SK-N-MC (cell line): ENCODE data around the gene HPGD.
A peak's percentile ranks its signal among the peaks of the same experiment; 100 is the strongest.

Experiments used
- DNase-seq: peaks from one replicate; pipeline ENCODE4 v3.0.0-alpha.2; 2011; ENCODE audit warnings: low read depth, low spot score
- H3K27ac ChIP-seq: fragments of 200-600 bp; sonication (generic); 2 replicates; pipeline ENCODE4 v1.5.1; 2016; ENCODE audit warnings: mixed run types
- H3K36me3 ChIP-seq: fragments of 200-600 bp; sonication (generic); 2 replicates; pipeline ENCODE4 v1.6.1; 2017; ENCODE audit warnings: antibody characterized with exemption, low read length, mixed read lengths; ENCODE audit not compliant: insufficient read depth
- H3K4me3 ChIP-seq: fragments of 200-600 bp; sonication (generic); 2 replicates; pipeline ENCODE4 v1.5.1; 2016
- H3K9ac ChIP-seq: fragments of 200-600 bp; sonication (generic); 2 replicates; pipeline ENCODE4 v1.8.0; 2017; ENCODE audit warnings: mixed run types, mixed read lengths; ENCODE audit not compliant: insufficient read length
- H3K9me3 ChIP-seq: fragments of 200-600 bp; sonication (generic); 2 replicates; pipeline ENCODE4 v1.6.1; 2017; ENCODE audit warnings: low read depth, mild to moderate bottlenecking, antibody characterized with exemption, low read length, moderate library complexity, mixed read lengths
- EZH2 ChIP-seq: fragments of 200-600 bp; sonication (generic); IDR thresholded peaks from one replicate; pipeline ENCODE4 v1.6.1; 2017; ENCODE audit warnings: antibody characterized with exemption
- FOXP2 ChIP-seq: optimal IDR thresholded peaks from 2 replicates; pipeline ENCODE3; 2011; ENCODE audit warnings: mild to moderate bottlenecking, moderate library complexity; ENCODE audit not compliant: insufficient read depth; ENCODE audit errors: extremely low read length, control extremely low read depth
- POLR2AphosphoS5 ChIP-seq: IDR thresholded peaks from 2 replicates; pipeline ENCODE4 v1.6.1; 2012; ENCODE audit warnings: mild to moderate bottlenecking, low read depth, low read length, borderline replicate concordance

The HPGD gene

DNA sequence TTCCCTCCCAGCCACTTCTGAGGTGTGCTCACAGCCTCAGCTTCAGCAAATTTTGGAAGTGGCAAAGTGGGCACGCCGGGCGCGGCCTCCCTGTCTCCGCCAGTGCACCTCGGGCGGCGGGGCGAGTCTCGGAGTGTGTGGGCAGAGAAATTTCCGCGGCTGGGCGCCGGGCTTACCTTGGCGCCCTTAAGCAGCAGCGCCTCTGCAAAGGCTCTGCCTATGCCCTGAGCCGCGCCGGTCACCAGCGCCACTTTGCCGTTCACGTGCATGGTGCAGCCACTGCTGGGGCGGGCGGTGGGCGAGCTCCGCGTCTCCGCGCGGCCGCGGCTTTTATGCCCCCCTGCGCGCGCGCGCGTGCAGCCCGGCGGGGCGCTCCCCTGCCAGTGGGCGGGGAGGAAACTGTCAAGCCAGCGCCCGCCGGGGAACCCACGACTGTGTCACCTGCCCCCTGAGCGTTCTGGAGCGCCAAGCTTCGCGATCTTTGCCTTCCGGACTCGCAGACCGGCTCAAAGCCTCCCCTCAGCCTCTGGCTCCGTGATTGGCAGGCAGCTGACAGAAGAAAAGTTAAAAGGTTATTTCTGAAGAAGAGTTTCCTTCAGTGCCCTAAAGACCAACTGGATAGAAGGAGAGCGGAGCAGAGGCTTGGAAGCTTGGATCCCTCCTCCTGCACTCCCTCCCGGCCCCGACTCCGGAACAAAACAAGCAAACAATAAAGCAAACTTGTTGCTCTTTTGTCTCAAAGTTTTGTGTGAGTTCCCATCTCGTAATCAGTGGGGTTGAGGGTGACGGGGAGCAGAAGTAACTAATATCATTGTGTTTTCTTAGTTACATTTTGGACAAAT, at the start of gene HPGD:
TSS of gene HPGD (minus strand) at position 306 of the 842 bp plus-strand sequence. CDS start at position 269, 37 bp downstream.
- Histone ChIP-seq H3K4me3 (peak within 1 kb of the TSS; percentile 87), H3K9ac (peak within 1 kb of the TSS; percentile 70), H3K27ac (no peak within 1 kb of the TSS), H3K9me3 (no peaks in the 10 kb centered on the region), H3K36me3 (no peaks in the 10 kb centered on the region)
- no peak for DNase-seq
- TF ChIP-seq EZH2 (no peak), POLR2AphosphoS5 (no peak), FOXP2 (no peak)

DNA sequence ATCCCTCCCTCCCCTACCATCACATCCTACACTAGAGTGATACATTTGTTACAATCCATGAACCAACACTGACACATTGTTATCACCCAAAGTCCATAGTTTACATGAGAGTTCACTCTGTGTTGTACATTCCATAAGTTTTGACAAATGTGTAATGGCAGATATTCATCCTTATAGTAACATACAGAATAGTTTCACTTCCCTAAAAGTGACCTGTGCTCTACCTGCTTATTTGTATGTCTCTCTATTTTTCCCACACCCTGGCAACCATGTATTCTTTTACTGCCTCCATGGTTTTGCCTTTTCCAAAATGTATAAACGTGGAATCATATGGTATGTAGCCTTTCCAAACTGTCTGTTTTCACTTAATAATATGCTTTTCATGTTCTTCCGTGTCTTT, 42.2 kb upstream of the HPGD start:
- DNase-seq = no peak
- no peak for TF ChIP-seq EZH2
- no peak for TF ChIP-seq POLR2AphosphoS5
- no peak for TF ChIP-seq FOXP2
- H3K9ac ChIP-seq = no peak overlapping the region
- no peaks in the 10 kb centered on the region for H3K9me3 ChIP-seq
- no peaks in the 10 kb centered on the region for H3K36me3 ChIP-seq
- H3K27ac ChIP-seq = no peak overlapping the region
- no peak overlapping the region for H3K4me3 ChIP-seq

DNA sequence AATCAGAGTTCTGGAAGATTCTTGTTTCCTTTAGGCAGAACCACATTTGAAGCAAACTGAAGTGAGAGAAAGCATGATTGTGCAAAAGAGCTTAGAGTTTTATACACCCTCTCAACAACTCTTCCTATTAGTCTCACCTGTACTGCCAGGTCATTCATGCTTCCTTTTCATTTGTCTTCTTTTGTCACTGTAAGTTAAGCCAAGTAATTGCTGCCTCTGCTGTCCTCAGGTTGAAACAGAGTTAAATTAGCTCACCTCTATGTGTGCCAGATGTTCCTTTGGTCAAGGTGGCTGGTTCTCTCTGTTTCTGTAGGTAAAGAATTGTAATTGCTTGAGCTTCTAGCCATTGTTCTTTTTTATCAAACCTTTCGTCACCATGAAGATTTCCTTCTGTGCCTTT, 41.1 kb upstream of the HPGD start:
- no peak for TF ChIP-seq POLR2AphosphoS5
- TF ChIP-seq EZH2 = no peak
- no peak for TF ChIP-seq FOXP2
- DNase-seq = no peak
- no peaks in the 10 kb centered on the region for H3K36me3 ChIP-seq
- H3K9me3 ChIP-seq = no peaks in the 10 kb centered on the region
- H3K9ac ChIP-seq = no peak overlapping the region
- no peak overlapping the region for H3K4me3 ChIP-seq
- no peak overlapping the region for H3K27ac ChIP-seq

DNA sequence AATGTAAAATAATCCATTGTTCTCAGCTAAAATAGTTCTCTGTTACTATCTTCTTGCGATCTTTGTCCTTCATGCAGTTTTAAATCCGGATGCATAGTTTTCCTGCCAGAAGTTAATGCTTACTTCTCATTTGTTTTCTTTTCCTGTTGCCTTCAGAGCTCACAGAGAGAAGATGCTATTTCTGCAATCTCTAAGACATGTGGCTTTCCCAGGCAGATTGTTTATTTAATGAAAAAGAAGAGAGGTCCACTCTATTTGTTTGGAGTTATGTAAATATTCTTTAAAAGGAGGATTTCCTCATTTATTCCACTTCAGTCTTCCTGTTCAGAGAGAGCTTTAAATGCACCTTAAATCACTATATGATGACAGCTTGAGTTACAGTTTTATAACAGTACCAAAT, 39.3 kb upstream of the HPGD start:
- TF ChIP-seq POLR2AphosphoS5 (no peak), FOXP2 (no peak), EZH2 (no peak)
- H3K36me3 ChIP-seq = no peaks in the 10 kb centered on the region
- no peak overlapping the region for H3K9ac ChIP-seq
- no peak overlapping the region for H3K4me3 ChIP-seq
- DNase-seq = peak; percentile 34
- no peak overlapping the region for H3K27ac ChIP-seq
- no peaks in the 10 kb centered on the region for H3K9me3 ChIP-seq

DNA sequence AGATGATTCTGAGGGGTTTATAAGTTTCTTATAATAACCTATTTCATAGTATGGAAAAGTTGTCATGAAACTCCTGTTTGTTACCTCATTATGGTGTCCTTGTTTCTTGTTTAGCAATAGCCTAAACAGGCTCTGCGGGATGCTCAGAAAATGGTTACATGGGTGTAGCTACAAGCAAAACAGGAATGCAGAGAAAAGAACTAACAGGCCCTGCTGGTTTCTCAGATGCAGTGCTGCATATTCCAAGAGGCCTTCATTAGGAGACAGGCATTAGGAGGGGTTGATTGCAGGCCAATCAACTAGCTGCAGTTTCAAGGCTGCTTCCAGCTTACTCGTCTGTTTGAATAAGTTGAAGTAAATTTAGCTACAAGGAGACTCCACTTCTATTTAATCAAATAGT, 37.6 kb upstream of the HPGD start:
- TF ChIP-seq EZH2 (no peak), POLR2AphosphoS5 (no peak), FOXP2 (no peak)
- no peak overlapping the region for H3K27ac ChIP-seq

DNA sequence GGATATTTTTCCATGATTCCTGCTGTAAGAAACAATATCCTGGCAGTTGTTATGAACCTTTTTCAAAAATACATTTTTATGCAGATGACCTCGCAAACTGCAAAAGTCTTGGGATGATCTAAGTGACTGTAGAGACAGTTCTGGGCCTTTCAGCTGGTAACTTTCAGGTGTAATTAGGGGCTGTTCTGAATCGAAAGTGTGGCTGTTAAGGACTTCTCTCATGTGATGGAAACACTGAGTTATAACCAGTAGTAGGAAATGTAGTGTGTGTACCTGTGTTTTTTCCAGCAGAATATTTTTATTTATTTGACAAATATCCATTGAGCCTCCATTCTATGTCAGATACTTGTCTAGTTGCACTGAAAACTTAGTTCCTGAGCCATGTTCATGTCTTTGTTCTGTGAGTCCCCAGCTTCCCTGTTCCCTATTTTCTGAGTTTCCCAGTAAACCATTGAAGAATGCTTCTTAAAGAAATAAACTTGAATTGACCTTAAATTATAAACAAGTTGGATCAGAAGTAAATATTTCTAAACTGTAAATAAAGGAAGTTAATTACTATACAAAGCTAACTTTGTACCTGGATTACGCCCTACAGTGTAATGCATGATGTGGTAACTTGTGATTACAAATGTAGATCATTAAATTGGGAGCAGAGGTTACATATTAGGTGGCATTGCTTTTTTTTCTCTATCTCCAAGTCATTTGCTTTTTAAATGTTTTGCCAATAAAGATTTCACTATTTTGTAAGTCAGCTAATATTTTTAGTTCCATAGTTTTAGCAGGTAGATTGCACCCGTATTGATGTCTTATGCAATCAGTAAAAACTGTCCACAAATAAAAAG, 33.7 kb upstream of the HPGD start:
- H3K36me3 ChIP-seq = no peaks in the 10 kb centered on the region
- no peak overlapping the region for H3K9ac ChIP-seq
- H3K9me3 ChIP-seq = no peaks in the 10 kb centered on the region
- no peak for DNase-seq
- no peak for TF ChIP-seq EZH2
- TF ChIP-seq POLR2AphosphoS5 = no peak
- TF ChIP-seq FOXP2 = no peak
- H3K4me3 ChIP-seq = no peak overlapping the region
- H3K27ac ChIP-seq = no peak overlapping the region

More for the DNA sequence above, 37.6 kb upstream of the HPGD start:
- no peak overlapping the region for H3K9ac ChIP-seq
- H3K4me3 ChIP-seq = no peak overlapping the region
- H3K36me3 ChIP-seq = no peaks in the 10 kb centered on the region
- DNase-seq = no peak
- H3K9me3 ChIP-seq = no peaks in the 10 kb centered on the region

DNA sequence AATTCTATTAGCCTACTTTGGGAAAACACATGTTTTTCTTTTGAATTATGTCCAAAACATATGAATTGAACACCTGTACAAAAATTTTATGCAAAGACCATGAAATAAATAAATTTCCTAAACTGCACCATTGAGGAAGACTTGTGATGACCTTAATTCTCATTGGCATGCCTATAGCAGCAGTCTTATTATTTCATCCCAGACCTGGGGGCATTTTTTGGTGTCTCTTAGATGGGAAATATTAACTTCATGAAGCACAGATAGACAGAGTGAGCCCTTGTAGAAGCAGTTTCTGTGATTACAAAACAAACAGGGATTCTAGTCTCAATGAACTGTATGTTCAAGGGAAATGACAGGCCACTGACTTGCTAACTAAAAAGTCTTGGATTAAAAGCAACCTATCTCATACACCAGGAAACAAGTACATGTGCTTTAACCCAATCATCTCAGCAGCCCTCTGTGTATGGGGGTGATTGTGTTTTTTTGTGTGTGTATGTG, 32.0 kb upstream of the HPGD start:
- TF ChIP-seq FOXP2 (no peak), POLR2AphosphoS5 (no peak)
- no peak overlapping the region for H3K9ac ChIP-seq
- peak overlapping the region; percentile 56 for H3K4me3 ChIP-seq
- H3K27ac ChIP-seq = peak overlapping the region; percentile 92
- DNase-seq = no peak
- H3K36me3 ChIP-seq = no peaks in the 10 kb centered on the region
- H3K9me3 ChIP-seq = no peaks in the 10 kb centered on the region

DNA sequence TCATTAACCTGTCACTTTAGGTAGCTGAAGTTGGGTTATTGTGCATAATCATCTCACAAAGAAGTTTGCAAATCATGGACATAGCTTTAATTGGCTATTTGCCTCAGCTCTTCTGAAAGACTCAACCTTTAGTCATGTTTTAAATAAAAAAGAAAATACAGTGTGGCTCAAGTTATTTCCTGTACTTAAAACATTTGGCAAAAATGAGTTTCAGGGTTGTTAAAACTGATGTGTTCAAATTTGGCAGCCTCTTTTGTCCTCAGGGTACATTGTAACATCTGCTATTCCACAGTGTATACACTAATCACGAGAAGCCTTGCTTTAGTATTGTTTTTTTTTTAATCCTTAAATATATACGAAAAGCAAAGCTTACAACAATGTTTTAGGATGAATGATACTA, 31.5 kb upstream of the HPGD start:
- H3K9ac ChIP-seq = no peak overlapping the region
- H3K9me3 ChIP-seq = no peaks in the 10 kb centered on the region
- H3K4me3 ChIP-seq = peak overlapping the region; percentile 56
- no peaks in the 10 kb centered on the region for H3K36me3 ChIP-seq
- TF ChIP-seq EZH2 (no peak), POLR2AphosphoS5 (peak; percentile 63; the same call in 1 of the 2 replicates), FOXP2 (no peak)
- H3K27ac ChIP-seq = peak overlapping the region; percentile 92
- DNase-seq = peak; percentile 87
